ENCODE results near the gene EGFR.

DNA sequence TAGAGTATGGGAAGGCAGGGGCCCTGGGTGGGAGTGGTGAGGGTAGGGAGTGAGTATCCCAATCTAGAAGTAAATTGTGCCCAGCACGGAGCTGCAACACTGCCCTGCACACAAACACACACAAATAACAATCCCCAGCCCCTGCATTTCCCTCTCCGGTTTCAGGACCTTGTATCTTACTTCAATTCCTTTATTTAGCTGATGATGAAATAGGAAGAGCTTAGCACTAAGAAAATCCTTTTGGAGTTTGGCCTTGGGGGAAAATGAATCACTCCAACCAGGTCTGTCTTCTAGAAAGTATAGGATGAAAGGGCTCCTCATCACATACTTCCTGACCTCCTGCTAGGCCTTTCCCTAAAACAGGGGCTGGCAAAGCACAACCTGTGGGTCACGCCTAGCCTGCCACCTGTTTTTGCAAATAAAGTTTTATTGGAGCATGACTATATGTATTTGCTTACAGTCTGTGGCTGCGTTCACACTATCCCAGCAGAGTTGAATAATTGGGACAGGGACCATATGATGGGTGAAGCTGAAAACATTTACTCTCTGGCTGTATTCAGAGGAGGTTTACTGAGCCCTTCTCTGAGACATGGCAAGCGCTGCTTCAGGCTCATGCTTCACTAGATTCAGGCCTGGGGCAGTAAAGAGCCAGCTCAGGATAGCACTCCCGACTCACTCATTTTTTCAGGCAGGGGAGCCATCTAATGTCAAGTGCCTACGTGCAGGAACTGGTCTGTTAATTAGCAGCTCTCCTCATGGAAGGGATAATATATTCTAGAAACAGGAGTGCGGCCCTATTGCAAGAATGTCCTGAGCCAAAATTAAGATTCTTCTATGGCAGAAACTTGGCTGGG is 111.0 kb downstream of the EGFR start:
- TF ChIP-seq CTCF (IDR thresholded peaks at IDR 0.05; ENCODE audit: poor library complexity, severe bottlenecking) (no peak), EP300 (conservative IDR thresholded peaks at IDR 0.05; ENCODE audit: poor library complexity, severe bottlenecking) (no peak), REST (IDR thresholded peaks at IDR 0.05; ENCODE audit: borderline replicate concordance) (no peak), MXI1 (conservative IDR thresholded peaks at IDR 0.05; ENCODE audit: poor library complexity, severe bottlenecking) (no peak), POLR2AphosphoS5 (IDR thresholded peaks at IDR 0.05) (no peak), SMC3 (conservative IDR thresholded peaks at IDR 0.05; ENCODE audit: poor library complexity) (no peak)

Measured in neural cell (in vitro differentiated cells).